Measurements from ENCODE around the gene BMPR2. TPM values are rescaled to one million over a fixed set of nuclear protein-coding genes. Genes with fewer than 3 reads are reported as not detected.

The BMPR2 gene
- total RNA-seq: 100 to 1,000 TPM in 1 of 4 donors, 10 to 100 TPM in 3; 56.1 to 112 (median 66.6) TPM

- TF ChIP-seq CTCF (IDR thresholded peaks at IDR 0.05; ENCODE audit: low read depth): no peak
Observed at GRCh38 chr2:202375609-202376408, at the start of gene BMPR2. Gene BMPR2, plus strand, starts transcription at chr2:202376327. Its CDS starts 1,148 bp downstream, at chr2:202377475.

GRCh38 chr2:202327858-202328257 is 48.3 kb upstream of the BMPR2 start:
- TF ChIP-seq CTCF (IDR thresholded peaks at IDR 0.05; ENCODE audit: low read depth): no peak

- TF ChIP-seq CTCF (IDR thresholded peaks at IDR 0.05; ENCODE audit: low read depth): no peak
Observed at GRCh38 chr2:202335791-202336467, 40.2 kb upstream of the BMPR2 start.

GRCh38 chr2:202337151-202337550 is 39.0 kb upstream of the BMPR2 start:
- TF ChIP-seq CTCF (IDR thresholded peaks at IDR 0.05; ENCODE audit: low read depth): no peak

GRCh38 chr2:202337706-202338346 is 38.3 kb upstream of the BMPR2 start:
- TF ChIP-seq CTCF (IDR thresholded peaks at IDR 0.05; ENCODE audit: low read depth): no peak

- TF ChIP-seq CTCF (IDR thresholded peaks at IDR 0.05; ENCODE audit: low read depth): no peak
Observed at GRCh38 chr2:202339071-202339870, 36.9 kb upstream of the BMPR2 start.

Data from subcutaneous adipose tissue (tissue), 4 donors.